Measurements from ENCODE around the gene SIRT5.

The SIRT5 gene

DNA sequence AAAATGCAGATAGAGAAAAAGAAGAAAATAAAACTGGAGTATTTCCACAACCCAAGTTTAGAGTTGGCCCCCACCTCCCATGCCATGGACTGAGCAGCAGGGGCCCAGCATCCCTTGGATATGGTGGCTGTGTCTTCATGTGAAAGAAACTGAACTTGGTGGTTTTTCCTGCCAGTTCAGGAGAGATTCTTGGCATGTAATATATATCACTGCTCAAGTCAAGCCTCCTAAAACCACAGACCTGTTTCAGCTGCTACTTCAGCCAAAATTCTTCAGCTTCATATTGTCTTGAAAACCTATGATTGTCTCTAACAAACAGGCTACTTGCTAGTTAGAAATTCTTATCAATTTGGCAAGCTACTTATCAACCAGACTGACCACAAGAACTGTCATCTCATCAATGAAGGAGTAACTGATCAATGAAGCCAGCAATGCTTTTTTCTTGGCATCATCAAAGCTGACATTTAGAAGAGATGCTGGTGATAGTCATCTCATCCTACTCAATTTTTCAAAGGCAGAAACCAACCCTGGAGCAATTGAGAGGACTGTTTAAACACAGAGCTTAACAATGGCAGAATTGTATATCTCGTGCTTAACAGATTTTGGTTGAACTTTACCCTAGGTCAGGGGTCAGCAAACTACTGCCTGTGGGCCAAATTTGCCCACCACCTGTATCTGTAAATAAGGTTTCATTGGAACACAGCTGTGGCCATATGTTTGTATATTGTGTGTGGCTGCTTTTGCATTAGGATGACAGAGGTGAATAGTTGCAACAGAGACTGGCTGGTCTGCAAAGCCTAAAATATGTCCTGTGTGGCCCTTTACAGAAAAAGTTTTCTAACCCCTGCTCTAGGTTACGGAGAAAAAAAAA lies 30.4 kb downstream of the SIRT5 start:
- H3K9me3 ChIP-seq (ENCODE audit: control extremely low read depth in 1 of 5, control insufficient read depth in 4 of 5, insufficient read depth in 2 of 5, low read depth in 1 of 5, low read length in 4 of 5), result no peaks in the 10 kb centered on the region
- peaks cover 11 to 38% (median 24%) of the 10 kb centered on the region in 4 experiments for H3K36me3 ChIP-seq (ENCODE audit: control insufficient read depth in 4 of 4, insufficient read depth in 4 of 4, low read length in 3 of 4)
- H3K4me3 ChIP-seq (ENCODE audit: control insufficient read depth in 1 of 7, extremely low read depth in 1 of 7, insufficient read depth in 4 of 7, low read depth in 2 of 7, low read length in 6 of 7), result no peak overlapping the region
- POLR2A ChIA-PET, result no interaction called here
- H3K27me3 ChIP-seq (replicated peaks in 2 of 5; ENCODE audit: control insufficient read depth in 4 of 5, insufficient read depth in 5 of 5, low read length in 4 of 5), result no peaks in the 10 kb centered on the region
- no peaks in the 10 kb centered on the region for H3K4me1 ChIP-seq (ENCODE audit: control extremely low read depth in 1 of 4, control insufficient read depth in 4 of 4, insufficient read depth in 4 of 4, low read length in 3 of 4)
- 93% methylated on average over 1 of the region's 2 CpGs for WGBS (ENCODE audit: insufficient coverage)
- no peak for DNase-seq
- CTCF ChIA-PET, result interaction anchor here (0.5 to 2.1 kb wide), 5 partner anchors 10 to 43 kb away, joined by 3 to 9 read pairs (median 3); partner anchors contain the start of gene NOL7
- no peak overlapping the region for H3K27ac ChIP-seq (ENCODE audit: insufficient read depth in 1 of 2, low read depth in 1 of 2, low read length in 2 of 2, poor library complexity in 1 of 2, severe bottlenecking in 2 of 2)

- DNase-seq, result no peak
- no peaks in the 10 kb centered on the region for H3K27me3 ChIP-seq (replicated peaks in 2 of 5; ENCODE audit: control insufficient read depth in 4 of 5, insufficient read depth in 5 of 5, low read length in 4 of 5)
- ChIA-PET CTCF (interaction anchor here (0.6 to 2.1 kb wide), 4 partner anchors 10 to 82 kb away, joined by 3 to 9 read pairs (median 4); partner anchors contain the start of gene NOL7), POLR2A (no interaction called here)
- H3K4me3 ChIP-seq (ENCODE audit: control insufficient read depth in 1 of 7, extremely low read depth in 1 of 7, insufficient read depth in 4 of 7, low read depth in 2 of 7, low read length in 6 of 7), result no peak overlapping the region
- H3K27ac ChIP-seq (ENCODE audit: insufficient read depth in 1 of 2, low read depth in 1 of 2, low read length in 2 of 2, poor library complexity in 1 of 2, severe bottlenecking in 2 of 2), result no peak overlapping the region
- 90% methylated on average over 3 of the region's 4 CpGs for WGBS (ENCODE audit: insufficient coverage)
- H3K36me3 ChIP-seq (ENCODE audit: control insufficient read depth in 4 of 4, insufficient read depth in 4 of 4, low read length in 3 of 4), result peaks cover 11 to 32% (median 21%) of the 10 kb centered on the region in 4 experiments
- peaks cover 0 to 4% (median 0%) of the 10 kb centered on the region in 4 experiments for H3K4me1 ChIP-seq (ENCODE audit: control extremely low read depth in 1 of 4, control insufficient read depth in 4 of 4, insufficient read depth in 4 of 4, low read length in 3 of 4)
- H3K9me3 ChIP-seq (ENCODE audit: control extremely low read depth in 1 of 5, control insufficient read depth in 4 of 5, insufficient read depth in 2 of 5, low read depth in 1 of 5, low read length in 4 of 5), result no peaks in the 10 kb centered on the region
Observed at GRCh38 chr6:13605634-13606033, 31.2 kb downstream of the SIRT5 start.

DNA sequence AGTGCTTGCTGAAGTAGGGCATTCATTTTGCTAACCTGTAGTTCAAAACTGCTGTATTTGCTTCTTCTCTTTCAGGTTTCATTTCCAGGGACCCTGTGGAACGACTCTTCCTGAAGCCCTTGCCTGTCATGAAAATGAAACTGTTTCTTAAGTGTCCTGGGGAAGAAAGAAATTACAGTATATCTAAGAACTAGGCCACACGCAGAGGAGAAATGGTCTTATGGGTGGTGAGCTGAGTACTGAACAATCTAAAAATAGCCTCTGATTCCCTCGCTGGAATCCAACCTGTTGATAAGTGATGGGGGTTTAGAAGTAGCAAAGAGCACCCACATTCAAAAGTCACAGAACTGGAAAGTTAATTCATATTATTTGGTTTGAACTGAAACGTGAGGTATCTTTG lies 37.3 kb downstream of the SIRT5 start:
- 25% methylated on average over 3 of the region's 4 CpGs for WGBS (ENCODE audit: insufficient coverage)
- Histone ChIP-seq H3K27me3 (replicated peaks in 2 of 5; ENCODE audit: control insufficient read depth in 4 of 5, insufficient read depth in 5 of 5, low read length in 4 of 5) (no peaks in the 10 kb centered on the region), H3K27ac (ENCODE audit: insufficient read depth in 1 of 2, low read depth in 1 of 2, low read length in 2 of 2, poor library complexity in 1 of 2, severe bottlenecking in 2 of 2) (peak overlapping the region; percentile 30 to 59), H3K4me1 (ENCODE audit: control extremely low read depth in 1 of 4, control insufficient read depth in 4 of 4, insufficient read depth in 4 of 4, low read length in 3 of 4) (peaks cover 11 to 38% (median 21%) of the 10 kb centered on the region in 4 experiments), H3K36me3 (ENCODE audit: control insufficient read depth in 4 of 4, insufficient read depth in 4 of 4, low read length in 3 of 4) (peaks cover 0 to 9% (median 2%) of the 10 kb centered on the region in 4 experiments), H3K4me3 (ENCODE audit: control insufficient read depth in 1 of 7, extremely low read depth in 1 of 7, insufficient read depth in 4 of 7, low read depth in 2 of 7, low read length in 6 of 7) (peak overlapping the region in 3 of 7 experiments; percentile 6 to 50 (median 40)), H3K9me3 (ENCODE audit: control extremely low read depth in 1 of 5, control insufficient read depth in 4 of 5, insufficient read depth in 2 of 5, low read depth in 1 of 5, low read length in 4 of 5) (no peaks in the 10 kb centered on the region)
- DNase-seq, result peak in 2 of 3 donors; percentile 43 to 52
- CTCF ChIA-PET, result interaction anchor here (2.5 kb wide), 1 partner anchor 37 kb away, joined by 10 read pairs; the partner anchor contains the start of gene SIRT5
- POLR2A ChIA-PET, result interaction anchor here (0.9 kb wide), 1 partner anchor 17 kb away, joined by 4 read pairs; no protein-coding TSS in a partner anchor

DNA sequence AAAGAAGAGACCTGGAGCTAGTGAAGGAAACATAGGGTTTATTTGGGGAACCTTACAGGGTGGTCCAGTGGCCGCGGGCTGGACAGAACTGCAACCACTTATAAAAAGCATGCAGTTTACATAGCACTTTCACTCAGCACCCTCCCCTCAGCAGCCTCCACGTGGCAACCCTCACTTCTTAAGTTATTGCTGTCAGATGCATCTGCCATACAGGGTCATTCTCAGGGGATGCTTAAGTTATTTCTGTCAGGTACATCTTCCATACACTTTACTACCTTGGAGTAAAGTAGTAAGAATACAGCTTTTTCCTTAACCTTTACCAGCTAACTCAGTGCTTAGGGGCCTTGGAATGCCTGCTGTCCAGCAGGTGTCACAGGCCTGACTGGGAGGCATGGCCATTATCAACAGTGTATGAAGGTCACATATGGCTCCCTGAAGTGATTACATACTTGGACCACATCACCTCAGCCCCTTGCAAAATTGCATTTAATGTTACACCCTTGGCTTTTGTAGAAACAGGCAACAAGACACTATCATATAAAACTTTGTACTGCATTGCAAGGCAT lies 38.7 kb downstream of the SIRT5 start:
- ChIA-PET POLR2A (no interaction called here), CTCF (interaction anchor here (2.5 to 5.2 kb wide), 2 partner anchors 13 to 38 kb away, joined by 10 to 29 read pairs; partner anchors contain the start of gene SIRT5)
- Histone ChIP-seq H3K4me3 (ENCODE audit: control insufficient read depth in 1 of 7, extremely low read depth in 1 of 7, insufficient read depth in 4 of 7, low read depth in 2 of 7, low read length in 6 of 7) (no peak overlapping the region), H3K27me3 (replicated peaks in 2 of 5; ENCODE audit: control insufficient read depth in 4 of 5, insufficient read depth in 5 of 5, low read length in 4 of 5) (no peaks in the 10 kb centered on the region), H3K9me3 (ENCODE audit: control extremely low read depth in 1 of 5, control insufficient read depth in 4 of 5, insufficient read depth in 2 of 5, low read depth in 1 of 5, low read length in 4 of 5) (no peaks in the 10 kb centered on the region), H3K4me1 (ENCODE audit: control extremely low read depth in 1 of 4, control insufficient read depth in 4 of 4, insufficient read depth in 4 of 4, low read length in 3 of 4) (peaks cover 11 to 41% (median 24%) of the 10 kb centered on the region in 4 experiments), H3K27ac (ENCODE audit: insufficient read depth in 1 of 2, low read depth in 1 of 2, low read length in 2 of 2, poor library complexity in 1 of 2, severe bottlenecking in 2 of 2) (no peak overlapping the region), H3K36me3 (ENCODE audit: control insufficient read depth in 4 of 4, insufficient read depth in 4 of 4, low read length in 3 of 4) (peaks cover 3 to 20% (median 11%) of the 10 kb centered on the region in 4 experiments)
- 79% methylated on average over 2 of the region's 3 CpGs for WGBS (ENCODE audit: insufficient coverage)
- DNase-seq, result no peak

DNA sequence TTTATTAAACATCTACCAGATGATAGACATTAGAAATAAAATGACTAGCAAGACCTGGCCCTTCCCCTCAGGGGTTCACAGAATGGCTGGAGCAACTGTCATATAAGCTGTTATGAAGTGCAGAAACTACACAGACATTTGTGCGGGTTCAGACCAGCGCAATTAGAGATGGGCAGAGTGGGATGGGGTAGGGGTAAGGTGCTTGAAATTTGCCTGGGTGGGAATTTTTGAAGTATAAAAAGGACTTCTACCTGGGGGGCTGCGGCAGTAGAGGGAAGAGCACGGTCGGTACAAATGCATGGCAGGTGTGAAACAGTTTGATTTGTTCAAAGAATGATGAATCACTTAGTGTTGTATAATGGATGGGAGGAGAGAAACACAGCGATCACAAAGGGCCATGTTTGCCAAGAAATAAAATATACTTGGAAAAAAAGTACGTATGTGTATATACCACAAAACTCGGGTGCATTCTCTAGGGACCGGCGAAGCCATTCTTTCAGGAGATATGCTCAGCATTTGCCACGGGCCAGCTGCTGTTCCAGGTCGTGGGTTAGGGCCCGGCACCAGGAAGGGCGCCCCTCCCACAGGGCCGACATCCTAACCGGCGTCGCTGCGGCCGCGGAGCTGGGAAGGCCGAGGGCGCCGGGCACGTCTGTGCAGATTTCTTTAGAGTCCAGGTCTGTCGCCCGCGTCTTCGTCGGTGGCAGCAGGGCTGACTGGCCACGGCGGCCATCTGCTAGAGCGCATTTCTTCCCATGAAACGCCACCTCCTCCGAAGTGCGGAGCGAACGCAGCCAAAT lies 39.9 kb downstream of the SIRT5 start:
- 9% methylated on average over 30 of the region's 38 CpGs for WGBS (ENCODE audit: insufficient coverage)
- peaks cover 8 to 30% (median 19%) of the 10 kb centered on the region in 4 experiments for H3K36me3 ChIP-seq (ENCODE audit: control insufficient read depth in 4 of 4, insufficient read depth in 4 of 4, low read length in 3 of 4)
- ChIA-PET CTCF (interaction anchor here (0.9 to 5.2 kb wide), 10 partner anchors 10 to 276 kb away, joined by 3 to 29 read pairs (median 4); partner anchors contain the start of gene SIRT5), POLR2A (interaction anchor here (1.1 to 2.4 kb wide), 5 partner anchors 21 to 152 kb away, joined by 3 to 9 read pairs (median 4); partner anchors contain the start of genes RANBP9 and SIRT5)
- peak overlapping the region in 1 of 2 experiments; percentile 89 for H3K27ac ChIP-seq (ENCODE audit: insufficient read depth in 1 of 2, low read depth in 1 of 2, low read length in 2 of 2, poor library complexity in 1 of 2, severe bottlenecking in 2 of 2)
- peak overlapping the region; percentile 61 to 99 (median 93) for H3K4me3 ChIP-seq (ENCODE audit: control insufficient read depth in 1 of 7, extremely low read depth in 1 of 7, insufficient read depth in 4 of 7, low read depth in 2 of 7, low read length in 6 of 7)
- H3K9me3 ChIP-seq (ENCODE audit: control extremely low read depth in 1 of 5, control insufficient read depth in 4 of 5, insufficient read depth in 2 of 5, low read depth in 1 of 5, low read length in 4 of 5), result no peaks in the 10 kb centered on the region
- H3K4me1 ChIP-seq (ENCODE audit: control extremely low read depth in 1 of 4, control insufficient read depth in 4 of 4, insufficient read depth in 4 of 4, low read length in 3 of 4), result peaks cover 11 to 41% (median 24%) of the 10 kb centered on the region in 4 experiments
- DNase-seq, result no peak
- no peaks in the 10 kb centered on the region for H3K27me3 ChIP-seq (replicated peaks in 2 of 5; ENCODE audit: control insufficient read depth in 4 of 5, insufficient read depth in 5 of 5, low read length in 4 of 5)

GRCh38 chr6:13614926-13615791 lies 40.8 kb downstream of the SIRT5 start, which contains the start of gene NOL7:
Gene NOL7 (plus strand): TSS chr6:13615335. CDS start chr6:13615359, 24 bp downstream.
- peak within 1 kb of the TSS; percentile 84 to 89 for H3K27ac ChIP-seq (ENCODE audit: insufficient read depth in 1 of 2, low read depth in 1 of 2, low read length in 2 of 2, poor library complexity in 1 of 2, severe bottlenecking in 2 of 2)
- CTCF ChIA-PET, result interaction anchor here (0.6 to 5.2 kb wide), 16 partner anchors 10 to 285 kb away, joined by 3 to 29 read pairs (median 3); partner anchors contain the start of gene SIRT5
- under 1% methylated on average over 81 of the region's 85 CpGs for WGBS (ENCODE audit: insufficient coverage)
- H3K27me3 ChIP-seq (replicated peaks in 2 of 5; ENCODE audit: control insufficient read depth in 4 of 5, insufficient read depth in 5 of 5, low read length in 4 of 5), result no peaks in the 10 kb centered on the region
- peak within 1 kb of the TSS; percentile 61 to 99 (median 93) for H3K4me3 ChIP-seq (ENCODE audit: control insufficient read depth in 1 of 7, extremely low read depth in 1 of 7, insufficient read depth in 4 of 7, low read depth in 2 of 7, low read length in 6 of 7)
- H3K9me3 ChIP-seq (ENCODE audit: control extremely low read depth in 1 of 5, control insufficient read depth in 4 of 5, insufficient read depth in 2 of 5, low read depth in 1 of 5, low read length in 4 of 5), result no peaks in the 10 kb centered on the region
- DNase-seq, result peak; percentile 98 to 99 (median 99)
- POLR2A ChIA-PET, result interaction anchor here (1.1 to 2.4 kb wide), 5 partner anchors 21 to 151 kb away, joined by 3 to 9 read pairs (median 4); partner anchors contain the start of genes RANBP9 and SIRT5
- peaks cover 11 to 41% (median 24%) of the 10 kb centered on the region in 4 experiments for H3K4me1 ChIP-seq (ENCODE audit: control extremely low read depth in 1 of 4, control insufficient read depth in 4 of 4, insufficient read depth in 4 of 4, low read length in 3 of 4)
- peaks cover 9 to 38% (median 27%) of the 10 kb centered on the region in 4 experiments for H3K36me3 ChIP-seq (ENCODE audit: control insufficient read depth in 4 of 4, insufficient read depth in 4 of 4, low read length in 3 of 4)
